Mucosa of rectum (tissue), 2 donors: ENCODE results near the gene TKTL1.
"Not testable (repeated sequence)": the region's sequence is repeated elsewhere in the genome, so short reads cannot be mapped to it uniquely, and the experiment has no call there.

Source experiments
- H3K27ac ChIP-seq, 2 donors: one replicate each; pipeline ENCODE4 v1.7.0; 2013; ENCODE audit warnings: inconsistent platforms in 2 of 2, low read depth in 2 of 2, low read length in 2 of 2
- H3K27me3 ChIP-seq, 2 donors: one replicate each; pipeline ENCODE4 v1.7.0; 2013; ENCODE audit warnings: low read length in 2 of 2; ENCODE audit not compliant: control insufficient read depth in 2 of 2, insufficient read depth in 2 of 2
- H3K36me3 ChIP-seq, 2 donors: one replicate each; pipeline ENCODE4 v1.7.0; 2013; ENCODE audit warnings: low read length in 2 of 2; ENCODE audit not compliant: control insufficient read depth in 2 of 2, insufficient read depth in 2 of 2
- H3K4me1 ChIP-seq, 2 donors: one replicate each; pipeline ENCODE4 v1.7.0; 2013; ENCODE audit warnings: low read length in 2 of 2, mild to moderate bottlenecking in 1 of 2; ENCODE audit not compliant: control insufficient read depth in 2 of 2, insufficient read depth in 2 of 2
- H3K4me3 ChIP-seq, 2 donors: one replicate each; pipeline ENCODE4 v1.7.0; 2013; ENCODE audit warnings: low read length in 2 of 2
- H3K9ac ChIP-seq, 2 donors: one replicate each; pipeline ENCODE4 v1.7.0; 2013; ENCODE audit warnings: low read length in 2 of 2, low read depth in 1 of 2, mild to moderate bottlenecking in 1 of 2
- H3K9me3 ChIP-seq, 2 donors: one replicate each; pipeline ENCODE4 v1.7.0; 2013; ENCODE audit warnings: low read length in 2 of 2; ENCODE audit not compliant: control insufficient read depth in 2 of 2
- donor health status: healthy.
- donor health status: Normal muscosa, but diverticular disease.

Gene TKTL1

GRCh38 chrX:154295664-154296310 is at the start of gene TKTL1:
TSS of gene TKTL1 (plus strand) at chrX:154295795. CDS start at chrX:154295860, 65 bp downstream.
- H3K36me3 ChIP-seq, result no peaks in the 10 kb centered on the region
- no peak within 1 kb of the TSS for H3K9ac ChIP-seq
- H3K27me3 ChIP-seq, result no peaks in the 10 kb centered on the region
- H3K9me3 ChIP-seq, result no peaks in the 10 kb centered on the region
- H3K27ac ChIP-seq, result no peak within 1 kb of the TSS
- H3K4me3 ChIP-seq, result no peak within 1 kb of the TSS
- H3K4me1 ChIP-seq, result no peaks in the 10 kb centered on the region

- H3K4me1 ChIP-seq, H3K27me3 ChIP-seq, H3K36me3 ChIP-seq, H3K27ac ChIP-seq, H3K4me3 ChIP-seq, H3K9ac ChIP-seq, H3K9me3 ChIP-seq: not testable (repeated sequence)
These were observed 48.1 kb upstream of the TKTL1 start for GRCh38 chrX:154247377-154248045.

- not testable (repeated sequence) for H3K9ac ChIP-seq, H3K27me3 ChIP-seq, H3K9me3 ChIP-seq, H3K27ac ChIP-seq, H3K4me1 ChIP-seq, H3K4me3 ChIP-seq, H3K36me3 ChIP-seq
These were observed 47.5 kb upstream of the TKTL1 start for GRCh38 chrX:154248076-154248475.

- H3K9ac ChIP-seq, H3K4me3 ChIP-seq, H3K27ac ChIP-seq, H3K9me3 ChIP-seq, H3K27me3 ChIP-seq, H3K4me1 ChIP-seq, H3K36me3 ChIP-seq: not testable (repeated sequence)
These were observed 38.3 kb upstream of the TKTL1 start, which contains the start of gene OPN1MW3 for GRCh38 chrX:154257282-154257681. TSS of gene OPN1MW3 (plus strand) at chrX:154257582. CDS start at chrX:154257620, 38 bp downstream.

- H3K4me3 ChIP-seq, H3K9ac ChIP-seq, H3K27me3 ChIP-seq, H3K4me1 ChIP-seq, H3K9me3 ChIP-seq, H3K27ac ChIP-seq, H3K36me3 ChIP-seq: not testable (repeated sequence)
These were observed 36.9 kb upstream of the TKTL1 start for GRCh38 chrX:154258711-154259110.

GRCh38 chrX:154263072-154263471 is 32.5 kb upstream of the TKTL1 start:
- not testable (repeated sequence) for H3K4me1 ChIP-seq, H3K27ac ChIP-seq, H3K9ac ChIP-seq, H3K27me3 ChIP-seq, H3K4me3 ChIP-seq, H3K36me3 ChIP-seq, H3K9me3 ChIP-seq

- not testable (repeated sequence) for H3K9me3 ChIP-seq, H3K27ac ChIP-seq, H3K9ac ChIP-seq, H3K27me3 ChIP-seq, H3K4me3 ChIP-seq, H3K4me1 ChIP-seq, H3K36me3 ChIP-seq
These were observed 26.4 kb upstream of the TKTL1 start for GRCh38 chrX:154269245-154269644.

- H3K9me3 ChIP-seq, H3K27ac ChIP-seq, H3K4me3 ChIP-seq, H3K27me3 ChIP-seq, H3K9ac ChIP-seq, H3K4me1 ChIP-seq, H3K36me3 ChIP-seq: not testable (repeated sequence)
These were observed 10.9 kb upstream of the TKTL1 start for GRCh38 chrX:154284489-154285338.

GRCh38 chrX:154286406-154286805 is 9.2 kb upstream of the TKTL1 start:
- not testable (repeated sequence) for H3K4me1 ChIP-seq, H3K27me3 ChIP-seq, H3K27ac ChIP-seq, H3K4me3 ChIP-seq, H3K9me3 ChIP-seq, H3K9ac ChIP-seq, H3K36me3 ChIP-seq

- H3K27me3 ChIP-seq, result no peaks in the 10 kb centered on the region
- no peak within 1 kb of the TSS for H3K9ac ChIP-seq
- H3K36me3 ChIP-seq, result no peaks in the 10 kb centered on the region
- no peaks in the 10 kb centered on the region for H3K9me3 ChIP-seq
- H3K4me3 ChIP-seq, result no peak within 1 kb of the TSS
- no peaks in the 10 kb centered on the region for H3K4me1 ChIP-seq
- H3K27ac ChIP-seq, result no peak within 1 kb of the TSS
These were observed 612 bp upstream of the TKTL1 start, which contains the start of gene TEX28 for GRCh38 chrX:154294791-154295574. TSS of gene TEX28 (minus strand) at chrX:154295124. CDS start at chrX:154292117, 3,007 bp downstream.
